AML-193 (cell line): Measurements from ENCODE around the gene ALLC.
"Not testable (repeated sequence)": the region's sequence is repeated elsewhere in the genome, so short reads cannot be mapped to it uniquely, and the experiment has no call there.

Source experiments
- DNase-seq, 2 experiments: peaks; one replicate each; lab custom pipeline; 2025; lab: John Stamatoyannopoulos, UW

The ALLC gene

DNA sequence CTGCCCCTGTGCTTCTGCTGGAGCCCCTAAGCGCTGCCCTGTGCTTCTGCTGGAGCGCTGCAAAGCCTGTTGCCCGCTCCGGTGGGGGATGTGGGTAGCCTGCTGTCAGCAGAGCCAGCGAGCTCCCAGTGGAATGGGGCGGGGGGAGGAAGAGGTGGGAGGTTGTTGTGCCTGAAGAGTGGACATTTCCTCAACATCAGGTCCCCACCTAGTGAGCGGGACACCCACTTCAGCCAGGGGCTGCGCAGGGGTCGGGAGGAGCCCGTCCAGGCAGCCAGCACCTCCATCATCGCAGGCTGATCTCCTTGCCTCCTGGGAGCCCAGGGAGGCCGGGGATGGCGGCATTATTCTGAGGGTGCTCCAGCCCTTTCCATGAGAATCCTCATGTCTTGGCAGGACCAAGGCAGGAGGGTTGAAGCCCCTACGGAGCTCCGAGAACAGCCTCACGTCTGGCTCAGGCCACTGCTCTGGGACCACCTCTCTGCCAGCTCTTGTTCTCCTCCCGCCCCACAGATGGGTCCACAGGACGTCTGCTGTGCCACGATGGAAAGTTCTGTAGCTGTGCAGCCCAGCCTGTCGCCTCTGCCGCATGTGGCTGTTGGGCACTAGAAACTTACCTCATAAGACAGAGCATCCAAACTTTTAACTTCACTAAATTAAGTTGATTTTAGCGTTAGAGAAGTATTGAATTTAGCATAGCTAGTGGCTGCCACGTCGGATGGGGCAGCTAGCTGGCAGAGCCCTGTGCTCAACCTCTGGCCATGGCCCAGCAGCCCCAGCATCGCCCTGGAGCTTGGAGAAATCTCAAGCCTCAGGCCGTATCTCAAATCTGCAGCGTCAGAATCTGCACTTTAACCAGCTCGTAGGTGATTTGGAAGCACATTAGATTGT is 1.9 kb upstream of the ALLC start:
- DNase-seq: no peak

DNA sequence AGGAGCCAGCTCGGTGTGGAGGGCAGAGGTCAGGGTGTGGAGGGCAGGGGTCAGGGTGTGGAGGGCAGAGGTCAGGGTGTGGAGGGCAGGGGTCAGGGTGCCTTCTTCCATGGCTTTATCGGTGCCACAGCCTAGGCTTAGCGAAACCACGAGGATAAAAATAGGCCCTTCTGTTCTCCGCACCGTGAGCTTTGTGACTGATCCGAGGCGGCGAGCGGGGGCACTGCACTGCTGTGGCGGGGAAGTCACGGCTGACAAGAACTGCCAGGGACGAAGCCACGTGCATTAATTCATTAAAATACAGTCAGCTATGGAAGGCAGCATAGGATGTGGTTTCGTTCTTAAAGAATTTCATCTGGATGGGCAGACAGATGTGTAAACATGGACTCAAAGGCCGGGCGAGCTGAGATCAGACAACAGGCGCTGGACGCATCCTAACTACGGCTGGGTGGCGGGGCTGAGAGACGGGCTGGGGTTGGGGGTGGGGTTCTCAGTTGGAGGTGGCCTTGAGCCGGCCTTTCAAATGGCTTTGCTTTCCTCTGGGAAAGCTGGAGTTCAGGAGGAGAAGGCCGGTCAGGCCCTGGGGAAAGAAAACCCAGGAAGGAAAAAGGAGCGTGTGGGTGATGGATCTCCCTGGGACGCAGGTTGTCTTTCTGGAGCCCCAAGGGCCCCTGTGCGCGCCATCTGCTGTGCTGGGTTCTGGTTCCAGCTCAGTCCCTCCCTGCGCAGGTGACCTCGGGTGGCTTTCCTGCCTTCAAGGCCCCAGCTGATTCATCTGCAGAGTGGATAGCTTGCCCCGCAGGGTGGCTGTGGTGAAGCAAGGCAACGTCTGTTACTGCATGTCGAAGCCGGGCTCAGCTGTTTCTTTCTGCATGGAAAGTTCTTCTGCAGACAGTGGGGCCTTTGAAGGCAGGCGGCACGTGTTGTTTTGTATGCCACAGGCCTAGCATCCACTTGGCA is 958 bp upstream of the ALLC start:
- no peak for DNase-seq

DNA sequence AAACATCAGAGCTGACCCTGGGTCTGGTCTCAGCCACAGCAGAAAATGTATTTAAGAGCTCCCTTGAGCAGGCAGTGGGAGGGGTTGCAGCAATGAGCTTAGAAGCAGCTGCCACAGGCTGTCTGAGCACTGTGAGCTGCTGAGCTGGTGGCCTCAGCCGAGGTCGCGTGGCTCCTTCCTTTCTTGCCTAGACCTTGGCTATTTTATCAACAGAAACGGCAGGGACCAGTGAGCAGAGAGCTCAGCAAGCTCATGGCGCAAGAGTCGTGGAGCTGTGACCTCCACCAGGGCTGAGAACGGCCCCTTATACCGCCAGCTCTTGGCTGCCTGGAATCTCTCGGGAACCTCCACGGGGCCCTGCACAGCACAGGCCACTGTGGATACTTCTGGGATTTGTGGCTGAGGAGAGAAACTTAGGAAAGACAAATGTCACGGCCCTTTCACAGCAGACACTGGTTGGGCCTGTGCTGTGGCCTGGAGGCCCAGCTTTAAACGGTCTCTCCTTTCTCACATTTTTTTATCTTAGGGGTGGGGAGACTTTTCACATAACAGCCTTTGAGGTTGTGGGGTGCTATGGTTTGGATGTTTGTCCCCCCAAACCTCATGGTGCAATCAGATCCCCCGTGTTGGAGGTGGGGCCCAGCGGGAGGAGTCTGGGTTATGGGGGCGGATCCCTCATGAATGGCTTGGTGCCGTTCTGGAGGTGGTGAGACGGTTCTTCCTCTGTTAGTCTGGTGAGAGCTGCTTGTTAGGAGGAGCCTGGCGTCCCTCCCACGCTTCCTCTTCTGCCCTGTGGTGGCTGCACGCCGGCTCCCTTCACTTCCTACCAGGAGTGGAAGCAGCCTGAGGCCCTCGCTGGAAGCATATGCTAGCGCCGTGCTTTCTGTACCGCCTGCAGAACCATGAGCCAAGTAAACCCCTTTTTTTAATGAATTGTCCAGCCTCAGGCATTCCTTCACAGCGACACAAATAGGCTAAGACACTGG is 1.7 kb downstream of the ALLC start:
- no peak for DNase-seq

DNA sequence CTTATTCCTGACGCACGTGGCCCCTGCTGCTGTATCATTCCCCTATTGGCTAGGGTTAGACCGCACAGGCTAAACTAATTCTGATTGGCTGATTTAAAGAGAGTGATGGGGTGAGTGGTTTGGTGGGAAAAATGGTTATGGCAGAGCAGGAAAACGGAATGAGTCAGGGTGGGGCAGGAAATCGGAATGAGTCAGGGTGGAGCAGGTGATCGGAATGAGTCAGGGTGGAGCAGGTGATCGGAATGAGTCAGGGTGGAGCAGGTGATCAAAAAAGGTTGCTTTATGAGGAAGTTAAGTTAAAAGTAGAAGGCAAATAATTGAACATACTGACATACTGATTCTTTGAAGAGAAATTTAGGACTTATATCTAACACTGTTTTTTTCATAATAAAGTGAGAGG is 2.6 kb downstream of the ALLC start:
- DNase-seq: not testable (repeated sequence)

DNA sequence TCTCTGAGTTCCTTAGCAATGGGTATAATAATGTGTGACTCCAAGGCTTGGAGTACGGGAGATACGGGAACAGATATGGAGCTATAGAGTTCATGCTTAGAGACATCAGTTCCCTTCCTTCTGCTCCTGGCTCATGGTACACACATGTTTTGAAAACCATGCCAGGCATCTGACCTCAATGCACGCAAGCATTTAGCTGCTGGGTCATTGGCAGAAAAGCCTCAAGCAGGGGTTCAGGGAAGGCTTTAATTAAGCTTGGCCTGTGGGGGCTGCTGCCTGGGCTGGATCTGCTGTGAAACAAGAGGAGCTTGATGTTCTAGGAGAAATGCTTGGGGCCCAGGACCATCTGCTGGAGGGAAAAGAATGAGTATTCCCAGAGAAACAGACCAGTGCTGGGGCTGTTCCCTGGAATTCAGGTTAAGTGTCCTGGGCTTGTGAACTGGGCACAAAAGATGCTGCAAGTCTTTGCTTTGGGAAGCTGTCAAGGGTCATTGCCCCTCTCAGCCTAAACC is 3.2 kb downstream of the ALLC start:
- no peak for DNase-seq

DNA sequence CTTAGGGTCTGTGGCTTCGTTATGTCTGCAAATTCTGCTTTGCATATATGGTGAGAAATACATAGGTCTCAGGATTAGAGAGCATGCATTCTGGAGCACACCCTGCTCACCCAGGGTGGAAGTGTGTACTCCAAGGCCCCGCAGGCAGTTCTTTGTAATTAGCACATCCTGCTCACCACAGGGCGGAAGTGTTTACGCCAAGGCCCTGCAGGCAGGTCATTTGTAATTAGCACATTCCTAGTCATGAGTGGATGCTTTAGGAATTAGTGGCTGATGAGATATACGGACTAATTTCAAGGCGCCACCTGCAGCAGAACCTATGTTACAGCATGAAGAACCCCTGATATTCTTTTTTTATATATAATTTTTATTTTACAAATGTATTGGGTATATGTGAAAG is 4.2 kb downstream of the ALLC start:
- no peak for DNase-seq

DNA sequence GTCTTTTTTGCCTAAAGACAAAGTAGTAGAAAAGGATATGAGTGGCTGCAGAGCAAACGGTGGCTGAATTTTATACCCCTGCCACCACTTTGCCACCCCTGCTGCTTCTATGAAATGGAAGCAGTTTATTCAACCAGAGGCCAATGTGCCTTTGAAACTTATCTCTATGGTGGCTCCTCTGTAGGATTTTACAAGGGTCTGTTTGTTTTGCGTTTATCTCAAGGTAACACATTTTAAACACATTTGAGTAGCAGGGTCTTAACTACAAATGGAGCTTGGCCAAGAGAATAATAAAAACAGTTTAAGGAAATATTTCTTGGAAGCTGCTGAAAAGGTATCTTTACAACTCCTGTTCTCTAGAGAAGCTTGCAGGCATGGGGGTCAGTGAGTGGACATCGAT is 6.1 kb downstream of the ALLC start:
- DNase-seq: no peak

DNA sequence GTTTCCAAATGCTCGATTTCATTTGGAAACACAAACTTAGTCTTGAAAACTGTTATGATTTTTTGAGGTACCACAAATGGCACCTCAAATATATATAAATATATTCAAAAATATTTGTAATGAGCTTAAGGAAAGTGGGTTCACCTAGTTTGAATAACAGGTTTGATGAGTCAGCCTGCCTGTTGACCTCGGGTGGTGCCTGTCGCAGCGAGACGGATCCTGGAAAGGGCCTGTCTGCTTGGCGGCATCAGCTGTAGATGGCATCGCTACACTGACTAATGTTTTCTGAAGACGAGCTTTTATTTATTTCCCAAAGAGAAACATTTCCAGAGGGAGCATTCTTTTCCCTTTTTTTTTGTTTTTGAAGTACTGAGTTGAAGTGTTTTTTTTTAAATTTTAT is 6.9 kb downstream of the ALLC start:
- DNase-seq: no peak

DNA sequence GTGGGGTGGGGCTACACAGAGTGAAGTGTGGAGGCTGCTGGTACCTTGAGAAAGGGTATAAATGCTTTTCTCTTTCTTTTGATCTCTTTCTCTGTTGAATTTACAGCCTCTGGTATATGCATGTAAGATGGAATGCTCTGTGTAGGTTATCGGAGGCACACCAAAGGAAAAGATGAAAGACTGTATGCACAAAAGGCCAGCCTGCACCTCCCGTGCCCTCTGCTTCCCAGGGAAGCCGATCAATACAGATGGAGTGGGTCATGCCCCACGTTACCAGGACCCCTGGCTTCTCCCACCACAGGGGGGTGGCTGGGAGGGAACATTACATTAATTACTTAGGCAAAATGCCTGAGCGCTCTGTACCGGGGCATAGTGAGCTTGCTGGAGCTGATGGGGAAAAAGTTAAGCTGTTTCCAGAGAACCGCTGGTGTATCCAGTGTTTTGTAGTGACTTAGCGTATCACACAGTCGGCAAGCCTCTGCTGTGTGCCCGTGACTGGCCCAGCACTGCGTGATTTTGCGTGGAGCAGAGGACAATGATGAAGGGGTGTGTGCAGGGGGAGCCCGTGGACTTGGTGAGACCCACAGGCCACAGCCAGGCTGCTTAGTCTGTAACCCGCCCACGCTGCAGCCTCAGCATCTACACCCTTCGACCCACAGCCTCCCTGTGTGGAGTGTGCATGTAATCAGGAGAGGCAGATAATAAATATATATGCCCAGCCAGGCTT is 8.0 kb downstream of the ALLC start:
- DNase-seq: no peak

DNA sequence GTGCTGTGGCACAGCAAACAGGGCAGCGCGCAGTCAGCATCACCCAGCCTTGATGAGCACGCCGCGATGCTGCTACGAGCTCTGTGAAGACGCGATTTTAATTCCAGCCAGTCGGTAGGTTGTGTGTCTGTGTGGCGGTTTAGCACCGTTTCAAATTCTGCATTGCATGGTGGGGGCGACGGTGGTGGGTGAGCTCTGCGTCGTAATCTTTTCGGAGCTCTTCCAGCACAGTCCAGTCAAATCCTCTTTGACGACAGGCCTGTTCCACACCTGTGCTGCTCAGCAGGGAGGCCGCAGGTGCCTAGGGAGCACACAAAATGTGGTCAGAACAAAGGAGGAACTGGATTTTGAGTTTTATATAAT is 8.6 kb downstream of the ALLC start:
- no peak for DNase-seq

DNA sequence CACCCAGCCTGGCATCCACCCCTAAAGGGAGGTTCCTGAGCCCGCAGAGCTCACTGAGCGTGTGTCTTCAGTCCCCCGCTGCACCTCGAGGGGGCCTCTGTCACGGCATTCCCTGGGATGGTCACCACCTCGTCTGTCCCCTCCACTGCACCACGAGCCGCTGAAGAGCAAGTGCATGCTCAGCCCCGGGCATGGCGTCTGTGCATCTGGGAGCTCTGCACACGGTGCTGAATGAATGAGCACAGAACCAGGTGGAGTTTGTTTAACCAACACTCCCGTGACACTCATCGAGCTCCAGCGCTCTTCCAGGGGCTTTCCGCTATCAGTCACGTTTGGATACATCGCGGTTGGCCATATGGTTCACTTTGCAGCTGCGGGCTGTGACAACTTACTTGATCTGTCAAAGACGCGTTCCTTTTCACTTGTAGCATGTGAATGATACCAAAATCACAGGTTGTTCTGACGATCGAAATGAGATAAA is 9.2 kb downstream of the ALLC start:
- no peak for DNase-seq

DNA sequence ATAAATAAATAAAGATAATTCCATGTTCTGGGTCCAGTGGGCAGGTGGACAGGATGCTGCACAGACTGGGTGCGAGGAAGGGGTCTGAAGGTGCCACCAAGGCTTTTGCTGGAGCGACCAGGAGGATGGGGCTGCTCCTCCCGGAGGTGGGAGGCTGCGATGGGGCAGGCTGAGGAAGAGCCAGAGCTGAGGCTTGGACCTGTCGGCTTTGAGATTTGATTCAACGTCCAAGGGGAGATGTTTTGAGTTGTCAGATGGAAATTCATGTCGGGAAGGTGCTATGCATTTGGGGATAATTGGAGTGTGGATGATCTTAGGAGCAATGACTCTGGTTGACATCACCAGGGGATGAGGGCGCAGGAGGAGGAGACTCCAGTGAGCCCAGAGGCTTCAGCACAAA is 11.7 kb downstream of the ALLC start:
- no peak for DNase-seq

DNA sequence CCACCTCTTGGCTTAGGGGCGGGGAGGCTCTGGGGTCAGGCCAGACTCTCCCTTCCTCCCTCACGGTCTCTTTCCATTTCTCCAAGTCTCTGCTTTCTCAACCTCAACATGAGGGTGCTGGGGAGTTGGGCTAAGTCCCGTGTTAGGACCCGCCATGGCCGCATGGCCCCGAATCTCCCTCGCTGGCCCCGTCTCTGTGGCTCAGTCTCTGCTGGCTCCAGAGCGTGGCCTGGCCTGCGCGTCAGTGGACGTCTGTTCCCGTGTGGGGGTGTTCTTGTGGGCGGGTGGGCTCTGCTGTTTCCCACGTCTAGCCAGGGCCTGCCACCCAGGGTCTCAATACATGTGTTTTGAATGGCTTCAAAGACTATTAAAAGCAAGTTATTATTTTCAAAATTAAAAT is 12.4 kb downstream of the ALLC start:
- DNase-seq: no peak

DNA sequence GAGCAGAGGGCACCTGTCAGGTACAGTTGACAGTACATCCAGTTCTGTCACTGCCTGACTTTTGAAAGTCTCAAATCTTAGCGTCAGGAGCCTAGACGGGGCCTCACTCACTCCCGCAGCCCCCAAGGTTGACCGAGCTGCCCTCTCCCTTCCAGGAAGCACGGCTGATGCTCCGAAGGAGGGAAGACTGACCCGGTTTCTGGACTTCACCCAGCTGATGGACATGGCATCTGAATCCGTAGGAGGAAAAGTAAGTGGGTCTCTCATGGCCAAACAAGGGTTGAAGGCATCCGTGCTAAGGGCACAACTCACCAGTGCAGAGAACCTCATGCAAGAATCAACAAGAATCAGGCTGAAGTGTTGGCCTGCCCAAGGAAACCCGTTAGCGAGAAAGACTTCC is 12.9 kb downstream of the ALLC start:
- no peak for DNase-seq

DNA sequence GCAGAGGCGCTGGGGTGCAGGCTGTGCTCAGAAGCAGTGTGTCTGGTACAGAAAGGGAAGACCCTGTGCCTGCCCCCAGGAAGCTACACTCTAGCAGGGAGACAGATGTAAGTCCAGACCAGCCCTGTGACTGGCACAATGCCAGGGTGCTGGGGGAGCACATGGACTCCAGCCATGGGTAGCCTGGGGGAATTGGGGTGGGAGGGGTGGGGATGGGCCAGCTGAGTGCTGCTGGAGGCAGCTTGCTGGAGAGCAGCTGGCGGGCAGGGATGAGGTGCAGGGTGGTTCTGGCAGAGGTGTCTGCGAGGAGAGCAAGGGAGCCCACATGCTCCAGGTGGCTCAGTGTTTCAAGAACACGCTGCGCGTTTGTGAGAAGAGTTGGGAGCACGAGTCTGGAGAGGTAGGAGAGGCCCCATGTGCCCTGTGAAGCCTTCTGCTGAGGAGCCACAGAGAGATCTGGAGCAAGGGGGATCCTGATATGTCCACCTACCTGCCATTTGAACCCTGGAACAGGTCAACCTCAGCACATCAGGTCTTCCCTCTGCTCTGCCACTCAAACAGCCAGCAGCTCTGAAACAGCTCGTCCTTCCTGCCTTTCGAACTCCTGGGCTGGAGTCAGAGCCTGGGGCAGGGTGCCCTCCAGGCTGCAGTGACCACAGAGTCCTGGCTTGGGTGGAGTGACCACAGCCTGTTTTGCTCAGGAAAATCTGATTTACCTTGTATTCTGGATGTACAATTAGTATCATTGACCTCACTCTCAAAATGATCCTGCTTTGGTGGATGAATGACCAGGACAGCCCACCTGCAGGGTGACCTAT is 15.1 kb downstream of the ALLC start:
- DNase-seq: no peak

DNA sequence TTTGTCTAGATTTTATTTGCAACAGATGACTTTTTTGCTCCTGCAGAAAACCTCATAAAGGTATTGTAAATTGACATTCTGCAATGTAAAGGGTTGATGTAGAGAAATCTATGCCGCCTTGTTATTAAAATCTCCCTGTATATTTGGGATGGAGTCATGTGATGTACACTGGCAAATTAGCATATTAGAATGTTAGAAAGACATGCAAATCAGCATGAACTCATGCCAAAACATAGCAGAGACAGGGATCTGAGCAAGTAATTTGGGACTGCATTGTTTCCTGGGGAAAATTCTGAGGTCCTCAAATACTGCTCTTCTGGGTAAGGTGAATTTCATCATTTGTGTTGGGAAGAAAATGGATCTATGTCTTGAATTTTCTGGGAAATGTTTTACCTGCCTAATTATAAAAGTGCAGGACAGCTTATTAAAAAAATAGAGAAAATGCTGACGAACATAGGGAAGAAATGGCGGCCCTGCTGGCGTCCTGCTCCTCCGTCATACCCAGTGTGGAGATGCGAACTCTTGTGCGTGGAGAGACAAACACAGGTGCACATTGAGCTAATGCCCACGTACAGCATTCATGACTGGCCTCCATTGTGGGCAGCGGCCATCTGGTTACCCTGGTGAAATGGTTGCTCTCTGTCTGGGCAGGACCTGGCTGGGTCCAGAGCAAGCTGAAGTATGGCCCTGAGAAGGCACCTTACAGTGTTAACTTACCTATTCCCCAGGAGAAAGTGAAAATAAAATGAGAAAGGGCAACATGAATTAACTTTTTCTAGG is 16.3 kb downstream of the ALLC start:
- DNase-seq: no peak

DNA sequence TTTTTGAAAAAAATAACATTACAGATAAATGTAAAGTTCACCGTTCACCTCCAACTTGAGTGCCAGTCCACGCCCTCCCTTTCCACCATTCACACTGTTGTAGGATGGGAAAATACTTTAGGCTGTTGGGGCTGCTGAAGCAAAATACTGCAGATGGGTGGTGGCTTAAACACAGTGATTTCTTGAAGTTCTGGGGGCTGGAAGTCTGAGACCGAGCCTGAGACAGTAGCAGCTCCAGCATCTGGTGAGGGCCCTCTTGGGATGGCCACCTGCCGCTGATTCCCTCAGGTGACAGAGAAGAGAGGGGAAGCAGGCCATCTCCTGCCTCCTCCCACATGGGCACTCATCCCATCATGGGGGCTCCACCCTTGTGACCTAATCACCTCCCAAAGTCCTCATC is 17.7 kb downstream of the ALLC start:
- no peak for DNase-seq

DNA sequence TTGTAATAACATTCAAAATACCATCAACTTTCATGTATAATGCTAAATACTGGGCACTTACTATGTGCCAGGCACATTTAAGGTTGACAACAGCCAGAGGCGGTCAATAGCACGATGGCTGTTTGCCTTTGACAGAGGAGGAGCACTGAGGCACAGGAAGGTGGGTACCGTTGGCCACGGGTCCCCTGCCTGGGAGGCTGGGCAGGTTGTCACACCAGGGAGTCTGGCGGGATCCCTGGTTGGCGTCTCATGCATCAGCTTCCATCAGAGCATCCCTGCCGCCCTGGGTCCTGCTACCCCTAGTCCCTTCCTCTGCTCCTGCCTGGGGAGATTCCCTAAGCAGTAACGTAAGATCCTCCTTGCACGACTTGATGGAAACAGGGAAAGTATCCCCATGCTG is 19.4 kb downstream of the ALLC start:
- DNase-seq: no peak

DNA sequence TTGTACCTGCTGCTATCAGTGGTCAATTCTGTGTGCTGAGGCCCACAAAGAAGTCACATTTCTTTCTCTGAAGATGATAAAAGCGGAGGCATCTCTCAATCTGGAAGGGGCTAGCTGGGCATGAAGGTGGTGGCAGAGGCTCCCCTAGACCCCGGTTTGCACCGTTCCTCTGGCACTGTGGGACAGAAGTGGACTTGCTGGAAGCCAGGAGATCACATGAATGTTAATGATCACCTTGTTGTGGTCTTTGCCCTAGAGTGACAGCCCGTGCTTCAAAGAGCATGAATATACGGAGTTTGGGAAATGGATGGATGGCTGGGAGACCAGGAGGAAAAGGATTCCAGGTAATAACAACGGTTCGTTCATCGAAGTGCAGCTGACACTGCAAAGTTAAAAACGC is 20.2 kb downstream of the ALLC start:
- no peak for DNase-seq
